HepG2 (cell line): ENCODE results near the gene FSCN2. TPM values are rescaled to one million over a fixed set of nuclear protein-coding genes. Genes with fewer than 3 reads are reported as not detected.

Experiments used
- ARNT2 ChIP-seq: sonication (generic); formaldehyde crosslinking; IDR thresholded peaks from 2 replicates; pipeline ENCODE4 v1.8.0; 2022; ENCODE audit warnings: mild to moderate bottlenecking, low read depth, missing genetic modification reagents, moderate library complexity
- ATF2 ChIP-seq: sonication (generic); formaldehyde crosslinking; IDR thresholded peaks from 2 replicates; pipeline ENCODE4 v1.4.0; 2020; ENCODE audit warnings: missing genetic modification reagents
- ATRX ChIP-seq: sonication (generic); formaldehyde crosslinking; IDR thresholded peaks from 2 replicates; pipeline ENCODE4 v1.4.0; 2020; ENCODE audit warnings: missing genetic modification reagents, borderline replicate concordance
- BRCA1 ChIP-seq: sonication (generic); formaldehyde crosslinking; IDR thresholded peaks from 2 replicates; pipeline ENCODE4 v1.4.0; 2020; ENCODE audit warnings: missing genetic modification reagents
- KDM6A ChIP-seq: IDR thresholded peaks from 2 replicates; pipeline ENCODE4 v1.6.1; 2016; ENCODE audit warnings: low read depth
- KLF11 ChIP-seq: IDR thresholded peaks from 2 replicates; pipeline ENCODE4 v1.6.1; 2016; ENCODE audit warnings: missing compliant biosample characterization
- KLF15 ChIP-seq: sonication (generic); formaldehyde crosslinking; IDR thresholded peaks from 2 replicates; pipeline ENCODE4 v1.8.1; 2023; ENCODE audit warnings: borderline replicate concordance, mild to moderate bottlenecking, inconsistent platforms, missing genetic modification reagents, mixed read lengths
- KMT2B ChIP-seq: IDR thresholded peaks from 2 replicates; pipeline ENCODE4 v1.6.1; 2016; ENCODE audit warnings: missing genetic modification reagents, missing compliant biosample characterization
- LBX2 ChIP-seq: sonication (generic); formaldehyde crosslinking; IDR thresholded peaks from 2 replicates; pipeline ENCODE4 v1.5.0; 2020; ENCODE audit warnings: missing genetic modification reagents, mild to moderate bottlenecking, borderline replicate concordance
- MYC ChIP-seq: sonication (generic); formaldehyde crosslinking; IDR thresholded peaks from 2 replicates; pipeline ENCODE4 v1.9.0; 2021; ENCODE audit warnings: missing genetic modification reagents, borderline replicate concordance
- NCOA1 ChIP-seq: sonication (generic); formaldehyde crosslinking; IDR thresholded peaks from 2 replicates; pipeline ENCODE4 v1.9.0; 2021; ENCODE audit warnings: missing genetic modification reagents
- SMC3 ChIP-seq: IDR thresholded peaks from 2 replicates; pipeline ENCODE4 v1.6.1; 2011; ENCODE audit warnings: low read length, improper control_type of control experiment
- SRSF9 ChIP-seq: fragments of 200-400 bp; formaldehyde crosslinking; IDR thresholded peaks from 2 replicates; pipeline ENCODE4 v1.6.1; 2018; ENCODE audit warnings: borderline replicate concordance, mild to moderate bottlenecking, low read depth, low read length; ENCODE audit not compliant: insufficient read depth, poor library complexity, severe bottlenecking
- TERF1 ChIP-seq: sonication (generic); formaldehyde crosslinking; IDR thresholded peaks from 2 replicates; pipeline ENCODE4 v1.8.0; 2022; ENCODE audit warnings: mild to moderate bottlenecking, missing genetic modification reagents, moderate library complexity
- TRIM22 ChIP-seq: fragments of 450-650 bp; IDR thresholded peaks from 2 replicates; pipeline ENCODE4 v1.6.1; 2017
- ZBTB4 ChIP-seq: sonication (generic); formaldehyde crosslinking; IDR thresholded peaks from 2 replicates; pipeline ENCODE4 v1.4.0; 2020; ENCODE audit warnings: missing genetic modification reagents, mild to moderate bottlenecking, borderline replicate concordance
- ZBTB7B ChIP-seq: sonication (generic); formaldehyde crosslinking; IDR thresholded peaks from 2 replicates; pipeline ENCODE4 v1.4.0; 2020; ENCODE audit warnings: missing genetic modification reagents
- ZFX ChIP-seq: sonication (generic); formaldehyde crosslinking; IDR thresholded peaks from 2 replicates; pipeline ENCODE4 v1.4.0; 2020; ENCODE audit warnings: mild to moderate bottlenecking, low read depth, missing genetic modification reagents, moderate library complexity
- ZMYM3 ChIP-seq: sonication (generic); formaldehyde crosslinking; IDR thresholded peaks from 2 replicates; pipeline ENCODE4 v1.5.1; 2020; ENCODE audit warnings: mild to moderate bottlenecking, missing genetic modification reagents
- ZNF501 ChIP-seq: sonication (generic); formaldehyde crosslinking; IDR thresholded peaks from 2 replicates; pipeline ENCODE4 v1.5.1; 2020; ENCODE audit warnings: mild to moderate bottlenecking, moderate library complexity, missing genetic modification reagents
- ZNF563 ChIP-seq: sonication (generic); formaldehyde crosslinking; IDR thresholded peaks from 2 replicates; pipeline ENCODE4 v1.8.0; 2022; ENCODE audit warnings: mild to moderate bottlenecking, moderate library complexity, missing genetic modification reagents
- ZNF672 ChIP-seq: sonication (generic); formaldehyde crosslinking; IDR thresholded peaks from 2 replicates; pipeline ENCODE4 v1.8.1; 2022; ENCODE audit warnings: missing genetic modification reagents
- ZNF841 ChIP-seq: sonication (generic); formaldehyde crosslinking; IDR thresholded peaks from 2 replicates; pipeline ENCODE4 v1.8.1; 2023; ENCODE audit warnings: missing genetic modification reagents, borderline replicate concordance
- polyA plus RNA-seq, 8 experiments: library from polyadenylated mRNA; depleted of rRNA in 3 of 8; stranded (reverse) in 7 of 8; unstranded in 1 of 8; fragments of >200 nt; fragmentation: Illumina TruSeq in 4 of 8; extraction: Trizol in 4 of 8; gene quantifications; 2 replicates each; pipeline versions ENCODE4 v1.2.1 to v1.2.3, GENCODE V29; 2011 to 2016; ENCODE audit warnings: low read depth in 4 of 8, missing spikeins in 1 of 8, mixed read lengths in 1 of 8; ENCODE audit not compliant: insufficient read depth in 1 of 8
- total RNA-seq, 5 experiments: library from RNA; depleted of rRNA; stranded (reverse); fragments of >200 nt; fragmentation: Illumina TruSeq; extraction: Trizol; gene quantifications; 2 replicates each; pipeline ENCODE4 v1.2.3, GENCODE V29; 2016; ENCODE audit warnings: low read depth in 1 of 5

The FSCN2 gene
- total and polyA plus RNA-seq, 2 of the 13 experiments (the other 11 are each of a cell fraction or from before 2014, with no cell fraction given), result 0.09 TPM; not detected in 1

- TF ChIP-seq ZBTB4 (CRISPR knock-in tag), result no peak
- no peak for TF ChIP-seq BRCA1 (CRISPR knock-in tag)
- TF ChIP-seq KMT2B (CRISPR knock-in tag), result no peak
- TF ChIP-seq ATF2 (CRISPR knock-in tag), result no peak
- TF ChIP-seq ATRX (CRISPR knock-in tag), result no peak
- peak; percentile 43; the same call in 1 of the 2 replicates for TF ChIP-seq ZNF501 (CRISPR knock-in tag)
- TF ChIP-seq TERF1 (CRISPR knock-in tag), result no peak
- TF ChIP-seq SRSF9, result no peak
- 0 out of 2 replicates have a peak, but pooled peaks have one; percentile 30 for TF ChIP-seq KLF15 (CRISPR knock-in tag)
- TF ChIP-seq KDM6A, result no peak
- no peak for TF ChIP-seq LBX2 (CRISPR knock-in tag)
- no peak for TF ChIP-seq ZFX (CRISPR knock-in tag)
- no peak for TF ChIP-seq ZMYM3 (CRISPR knock-in tag)
- no peak for TF ChIP-seq ZBTB7B (CRISPR knock-in tag)
- TF ChIP-seq MYC, result peak; percentile 2; the same call in 1 of the 2 replicates
- 0 out of 2 replicates have a peak, but pooled peaks have one; percentile 31 for TF ChIP-seq KLF11 (CRISPR knock-in tag)
- TF ChIP-seq ARNT2 (CRISPR knock-in tag), result no peak
- TF ChIP-seq NCOA1, result 0 out of 2 replicates have a peak, but pooled peaks have one; percentile 14
- TF ChIP-seq SMC3, result no peak
- no peak for TF ChIP-seq TRIM22
- no peak for TF ChIP-seq ZNF672 (CRISPR knock-in tag)
- TF ChIP-seq ZNF563 (CRISPR knock-in tag), result no peak
- TF ChIP-seq ZNF841 (CRISPR knock-in tag), result no peak
These were observed 24.9 kb downstream of the FSCN2 start (continued) for GRCh38 chr17:81553018-81553615.
